Measurements from ENCODE around the gene MXRA7. TPM values are rescaled to one million over a fixed set of nuclear protein-coding genes. Genes with fewer than 3 reads are reported as not detected.

MXRA7 gene
- polyA plus RNA-seq, 1 of the 3 experiments (the other 2 are of a cell fraction) = 154 TPM

DNA sequence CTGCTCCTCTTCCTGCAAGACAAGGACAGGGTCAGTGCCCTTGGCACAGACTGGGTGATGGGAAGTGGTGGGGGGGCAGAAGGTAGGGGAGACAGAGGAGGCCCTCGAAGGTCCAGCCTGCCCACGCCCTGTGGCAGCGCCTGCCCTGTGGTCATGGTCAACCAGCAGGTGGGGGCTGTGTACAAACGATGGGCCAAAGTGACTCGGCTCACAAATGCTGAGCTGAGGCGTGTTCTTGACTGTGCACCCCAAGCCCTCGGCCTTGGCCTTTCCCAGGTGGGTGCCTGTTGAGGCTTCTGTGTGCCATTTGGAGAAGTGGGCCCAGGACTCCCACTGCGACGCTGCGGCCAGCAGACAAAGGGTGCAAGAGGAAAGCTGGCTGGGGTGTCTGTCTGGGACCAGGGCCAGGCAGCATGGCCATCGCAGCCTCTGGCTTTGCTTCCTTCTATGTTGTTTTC, 22.6 kb downstream of the MXRA7 start:
- no peak overlapping the region for H3K4me3 ChIP-seq (ENCODE audit: low read depth in 2 of 2, low read length in 1 of 2)
- no peak for DNase-seq
- no peaks in the 10 kb centered on the region for H3K27me3 ChIP-seq (ENCODE audit: insufficient read depth)
- TF ChIP-seq, protein P1, sequence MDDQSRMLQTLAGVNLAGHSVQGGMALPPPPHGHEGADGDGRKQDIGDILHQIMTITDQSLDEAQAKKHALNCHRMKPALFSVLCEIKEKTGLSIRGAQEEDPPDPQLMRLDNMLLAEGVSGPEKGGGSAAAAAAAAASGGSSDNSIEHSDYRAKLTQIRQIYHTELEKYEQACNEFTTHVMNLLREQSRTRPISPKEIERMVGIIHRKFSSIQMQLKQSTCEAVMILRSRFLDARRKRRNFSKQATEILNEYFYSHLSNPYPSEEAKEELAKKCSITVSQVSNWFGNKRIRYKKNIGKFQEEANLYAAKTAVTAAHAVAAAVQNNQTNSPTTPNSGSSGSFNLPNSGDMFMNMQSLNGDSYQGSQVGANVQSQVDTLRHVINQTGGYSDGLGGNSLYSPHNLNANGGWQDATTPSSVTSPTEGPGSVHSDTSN (IDR thresholded peaks at IDR 0.05) = no peak
- no peak for TF ChIP-seq EZH2phosphoT487 (IDR thresholded peaks at IDR 0.05; ENCODE audit: borderline replicate concordance, low read depth)
- no peak for TF ChIP-seq YY1 (IDR thresholded peaks at IDR 0.05; ENCODE audit: low read depth)
- no peak overlapping the region for H3K27ac ChIP-seq (ENCODE audit: low read depth in 2 of 2, low read length in 1 of 2)
- H3K9me3 ChIP-seq = no peaks in the 10 kb centered on the region
- WGBS (ENCODE audit: low lambda C conversion rate) = 83% methylated on average over 11 of the region's 11 CpGs
- H2AFZ ChIP-seq (ENCODE audit: low read depth) = no peak overlapping the region
- H4K20me1 ChIP-seq (ENCODE audit: insufficient read depth) = peaks cover 25% of the 10 kb centered on the region
- H3K79me2 ChIP-seq (ENCODE audit: insufficient read depth) = peaks cover 46% of the 10 kb centered on the region
- no peaks in the 10 kb centered on the region for H3K9me2 ChIP-seq
- peaks cover 0 to 16% of the 10 kb centered on the region in 2 experiments; a peak in 1 of 4 replicates for H3K4me1 ChIP-seq (ENCODE audit: control insufficient read depth in 1 of 2, insufficient read depth in 2 of 2, low read depth in 1 of 2, low read length in 1 of 2)
- H3F3A ChIP-seq (replicated peaks; ENCODE audit: insufficient read depth) = peaks cover under 1% of the 10 kb centered on the region
- peaks cover 7 to 27% of the 10 kb centered on the region in 2 experiments for H3K36me3 ChIP-seq (replicated peaks in 1 of 2; ENCODE audit: control insufficient read depth in 1 of 2, insufficient read depth in 2 of 2, low read length in 1 of 2)
- ChIA-PET CTCF (interaction anchor here (0.6 to 12.2 kb wide), 7 partner anchors 13 to 379 kb away, joined by 3 to 255 read pairs (median 3); partner anchors contain the start of gene MXRA7), POLR2A (interaction anchor here (1.1 to 2.3 kb wide), 3 partner anchors 9 to 142 kb away, joined by 3 to 8 read pairs (median 7); no protein-coding TSS in a partner anchor)
- H3K4me2 ChIP-seq = no peak overlapping the region
- H3K9ac ChIP-seq = no peak overlapping the region

DNA sequence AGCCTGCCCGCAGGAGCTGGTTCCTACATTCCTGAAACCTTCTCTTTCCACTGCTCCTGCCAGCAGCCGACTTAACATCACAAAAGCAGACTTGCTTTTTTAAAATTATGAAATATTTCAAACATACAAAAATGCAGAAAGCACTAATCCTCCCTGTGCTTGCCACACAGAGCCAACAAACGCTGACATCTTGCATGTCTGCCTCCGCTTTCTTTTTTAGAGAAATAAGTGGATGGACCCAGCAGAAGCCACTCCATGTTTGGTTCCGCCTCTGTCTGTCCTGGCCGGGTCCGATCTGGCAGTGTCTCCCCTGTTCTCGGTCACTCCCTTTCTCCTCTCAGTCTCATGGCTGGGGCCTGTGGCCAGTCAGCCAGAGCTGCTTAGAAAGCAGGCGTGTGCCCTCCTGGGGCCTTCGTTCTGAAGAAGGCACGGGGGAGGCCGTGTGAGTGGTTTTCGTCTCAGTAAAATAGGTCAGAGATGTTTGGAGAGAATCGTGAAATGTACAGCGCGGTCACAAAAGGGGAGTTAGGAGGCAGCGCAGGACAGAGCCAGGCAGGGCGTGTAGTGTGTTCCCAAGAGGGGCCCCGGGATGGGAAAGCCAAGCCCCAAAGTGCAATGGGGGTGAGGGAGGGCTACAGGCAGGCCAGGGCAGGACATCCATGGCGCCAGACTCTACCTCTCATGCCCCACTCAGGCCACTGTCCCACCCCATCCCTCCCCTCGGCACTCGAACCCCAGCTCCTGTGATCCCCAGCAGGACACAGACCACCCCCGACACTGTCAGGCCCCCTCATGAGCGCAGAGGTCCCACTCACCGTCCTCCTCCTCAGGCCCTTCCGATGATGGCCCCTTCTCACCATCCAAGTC, 23.2 kb downstream of the MXRA7 start:
- ChIA-PET CTCF (interaction anchor here (0.6 to 12.2 kb wide), 11 partner anchors 10 to 379 kb away, joined by 3 to 255 read pairs (median 5); partner anchors contain the start of gene MXRA7), POLR2A (interaction anchor here (1.1 to 2.3 kb wide), 2 partner anchors 10 to 133 kb away, joined by 3 to 8 read pairs; no protein-coding TSS in a partner anchor)
- H2AFZ ChIP-seq (ENCODE audit: low read depth) = no peak overlapping the region
- DNase-seq = no peak
- H3K9me3 ChIP-seq = no peaks in the 10 kb centered on the region
- H3K36me3 ChIP-seq (replicated peaks in 1 of 2; ENCODE audit: control insufficient read depth in 1 of 2, insufficient read depth in 2 of 2, low read length in 1 of 2) = peaks cover 12 to 30% of the 10 kb centered on the region in 2 experiments
- H3K4me1 ChIP-seq (ENCODE audit: control insufficient read depth in 1 of 2, insufficient read depth in 2 of 2, low read depth in 1 of 2, low read length in 1 of 2) = peaks cover 0 to 20% of the 10 kb centered on the region in 2 experiments; a peak in 1 of 4 replicates
- no peaks in the 10 kb centered on the region for H3K27me3 ChIP-seq (ENCODE audit: insufficient read depth)
- 88% methylated on average over 26 of the region's 26 CpGs for WGBS (ENCODE audit: low lambda C conversion rate)
- no peak overlapping the region for H3K4me3 ChIP-seq (ENCODE audit: low read depth in 2 of 2, low read length in 1 of 2)
- H3K9ac ChIP-seq = no peak overlapping the region
- H3K79me2 ChIP-seq (ENCODE audit: insufficient read depth) = peaks cover 40% of the 10 kb centered on the region
- no peaks in the 10 kb centered on the region for H3K9me2 ChIP-seq
- no peak for TF ChIP-seq JUND (IDR thresholded peaks at IDR 0.05)
- TF ChIP-seq EZH2phosphoT487 (IDR thresholded peaks at IDR 0.05; ENCODE audit: borderline replicate concordance, low read depth) = no peak
- TF ChIP-seq, protein P2, sequence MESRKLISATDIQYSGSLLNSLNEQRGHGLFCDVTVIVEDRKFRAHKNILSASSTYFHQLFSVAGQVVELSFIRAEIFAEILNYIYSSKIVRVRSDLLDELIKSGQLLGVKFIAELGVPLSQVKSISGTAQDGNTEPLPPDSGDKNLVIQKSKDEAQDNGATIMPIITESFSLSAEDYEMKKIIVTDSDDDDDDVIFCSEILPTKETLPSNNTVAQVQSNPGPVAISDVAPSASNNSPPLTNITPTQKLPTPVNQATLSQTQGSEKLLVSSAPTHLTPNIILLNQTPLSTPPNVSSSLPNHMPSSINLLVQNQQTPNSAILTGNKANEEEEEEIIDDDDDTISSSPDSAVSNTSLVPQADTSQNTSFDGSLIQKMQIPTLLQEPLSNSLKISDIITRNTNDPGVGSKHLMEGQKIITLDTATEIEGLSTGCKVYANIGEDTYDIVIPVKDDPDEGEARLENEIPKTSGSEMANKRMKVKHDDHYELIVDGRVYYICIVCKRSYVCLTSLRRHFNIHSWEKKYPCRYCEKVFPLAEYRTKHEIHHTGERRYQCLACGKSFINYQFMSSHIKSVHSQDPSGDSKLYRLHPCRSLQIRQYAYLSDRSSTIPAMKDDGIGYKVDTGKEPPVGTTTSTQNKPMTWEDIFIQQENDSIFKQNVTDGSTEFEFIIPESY (IDR thresholded peaks at IDR 0.05; ENCODE audit: borderline replicate concordance, low read depth) = no peak
- no peak for TF ChIP-seq SIN3A (IDR thresholded peaks at IDR 0.05; ENCODE audit: borderline replicate concordance, low read depth, low read length)
- H4K20me1 ChIP-seq (ENCODE audit: insufficient read depth) = peaks cover 18% of the 10 kb centered on the region
- H3F3A ChIP-seq (replicated peaks; ENCODE audit: insufficient read depth) = peaks cover 4% of the 10 kb centered on the region
- peak overlapping the region in 1 of 2 experiments; percentile 13; a peak in 2 of 4 replicates for H3K27ac ChIP-seq (ENCODE audit: low read depth in 2 of 2, low read length in 1 of 2)
- no peak overlapping the region for H3K4me2 ChIP-seq

Data from SK-N-SH (cell line).